Central memory CD8-positive, alpha-beta T cell (primary cell): ENCODE data around the gene RAP1GAP2.

Experiments
- ATAC-seq: fragments of 150-1000 bp; cut with Tn5 transposase; replicated peaks from 2 replicates; pipeline ENCODE4 v1.10.0; 2022; ENCODE audit warnings: mild to moderate bottlenecking, moderate FRiP score, moderate number of reproducible peaks; ENCODE audit not compliant: poor library complexity, severe bottlenecking; ENCODE audit errors: extremely low read depth
- DNase-seq, 2 donors: peaks; one replicate each; pipeline ENCODE4 v3.0.0; 2021; ENCODE audit warnings: low spot score in 2 of 2
- H3K27ac Mint-ChIP-seq: one replicate; pipeline ENCODE4 v1.8.0; 2022; ENCODE audit warnings: low read depth, mild to moderate bottlenecking, moderate library complexity, mixed read lengths
- H3K27me3 Mint-ChIP-seq: one replicate; pipeline ENCODE4 v1.8.0; 2022; ENCODE audit warnings: mixed read lengths
- H3K36me3 Mint-ChIP-seq: one replicate; pipeline ENCODE4 v1.8.0; 2022; ENCODE audit warnings: mild to moderate bottlenecking, moderate library complexity, mixed read lengths; ENCODE audit not compliant: insufficient read depth
- H3K4me1 Mint-ChIP-seq: one replicate; pipeline ENCODE4 v1.8.0; 2022; ENCODE audit warnings: mixed read lengths
- H3K4me3 Mint-ChIP-seq: one replicate; pipeline ENCODE4 v1.8.0; 2022; ENCODE audit warnings: mild to moderate bottlenecking, moderate library complexity, mixed read lengths
- H3K9me3 Mint-ChIP-seq: one replicate; pipeline ENCODE4 v1.8.0; 2022; ENCODE audit warnings: mixed read lengths

The RAP1GAP2 gene

DNA sequence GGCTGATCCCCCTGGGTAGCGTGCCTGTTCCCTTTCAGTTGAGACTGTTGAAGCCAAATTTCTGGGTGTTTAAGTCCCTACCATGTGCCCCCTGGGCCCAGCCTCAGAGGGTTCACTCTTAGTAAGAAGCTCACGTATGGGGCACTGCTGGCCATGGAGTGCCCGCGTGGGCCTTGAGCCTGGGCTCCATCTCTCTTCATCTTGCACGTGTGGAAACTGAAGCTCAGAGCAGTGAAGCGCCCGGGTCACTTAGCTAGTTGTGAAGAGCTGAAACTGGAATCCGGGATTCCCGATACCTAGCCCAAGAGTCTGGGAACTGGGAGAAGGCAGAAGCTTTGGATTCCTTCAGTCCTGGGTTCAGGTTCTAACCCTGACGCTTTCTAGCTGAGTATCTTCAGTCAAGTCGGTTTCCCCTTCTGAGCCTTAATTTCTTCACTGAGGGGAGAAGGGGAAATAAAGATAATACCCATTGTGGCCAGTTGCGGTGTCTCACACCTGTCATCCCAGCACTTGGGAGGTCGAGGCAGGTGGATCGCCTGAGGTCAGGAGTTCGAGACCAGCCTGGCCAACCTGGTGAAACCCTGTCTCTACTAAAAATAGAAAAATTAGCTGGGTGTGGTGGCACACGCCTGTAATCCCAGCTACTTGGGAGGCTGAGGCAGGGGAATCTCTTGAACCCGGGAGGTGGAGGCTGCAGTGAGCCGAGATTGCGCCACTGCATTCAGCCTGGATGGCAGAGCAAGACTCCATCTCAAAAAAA, 163.3 kb downstream of the RAP1GAP2 start:
- Mint-ChIP-seq H3K4me3 (no peak overlapping the region), H3K4me1 (peaks cover 38% of the 10 kb centered on the region), H3K27ac (peak overlapping the region; percentile 65), H3K27me3 (no peaks in the 10 kb centered on the region), H3K36me3 (peaks cover 16% of the 10 kb centered on the region), H3K9me3 (no peaks in the 10 kb centered on the region)
- no peak for ATAC-seq
- peak in 1 of 2 donors; percentile 5 for DNase-seq

DNA sequence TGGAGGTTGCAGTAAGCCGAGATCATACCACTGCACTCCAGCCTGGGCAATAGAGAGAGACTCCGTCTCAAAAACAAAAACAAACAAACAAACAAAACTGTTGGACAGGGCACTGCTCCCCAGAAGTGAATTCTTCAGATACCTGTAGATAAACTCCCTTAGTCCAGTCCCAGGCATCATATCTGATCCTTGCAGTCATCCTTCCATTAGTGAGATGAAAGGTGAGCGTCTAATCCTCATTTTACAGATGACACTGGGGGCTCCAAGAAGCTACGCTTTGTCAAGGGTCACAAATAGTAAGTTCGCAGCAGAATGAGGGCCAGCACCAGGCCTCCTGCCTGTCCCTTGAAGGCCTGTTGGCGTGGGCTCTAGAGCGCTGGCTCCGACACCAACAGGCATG, 165.2 kb downstream of the RAP1GAP2 start:
- Mint-ChIP-seq H3K27me3 (no peaks in the 10 kb centered on the region), H3K4me3 (no peak overlapping the region), H3K27ac (no peak overlapping the region), H3K4me1 (peaks cover 19% of the 10 kb centered on the region), H3K36me3 (peaks cover 27% of the 10 kb centered on the region), H3K9me3 (no peaks in the 10 kb centered on the region)
- ATAC-seq, result no peak
- no peak for DNase-seq

DNA sequence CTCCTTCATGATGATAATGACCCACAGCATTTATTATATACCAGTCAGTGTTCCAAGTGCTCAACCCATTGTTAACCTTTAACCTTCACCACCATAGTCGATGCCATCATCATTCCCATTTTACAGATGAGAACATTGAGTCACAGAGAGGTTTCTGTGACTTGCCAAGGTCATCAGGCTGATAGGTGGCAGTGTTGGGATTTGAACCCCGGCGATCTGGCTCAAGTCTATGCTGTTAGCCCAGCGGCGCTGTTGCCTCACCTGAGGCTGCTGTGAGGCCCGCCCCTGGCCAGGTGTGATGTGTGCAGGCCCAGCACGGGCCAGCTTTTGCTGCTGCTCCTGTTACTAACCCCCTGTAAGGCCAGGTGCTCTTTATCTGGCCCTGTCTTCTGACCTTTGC, 166.0 kb downstream of the RAP1GAP2 start:
- H3K36me3 Mint-ChIP-seq, result peaks cover 32% of the 10 kb centered on the region
- H3K27ac Mint-ChIP-seq, result no peak overlapping the region
- no peak overlapping the region for H3K4me3 Mint-ChIP-seq
- H3K27me3 Mint-ChIP-seq, result no peaks in the 10 kb centered on the region
- ATAC-seq (no peak), DNase-seq (no peak)
- no peaks in the 10 kb centered on the region for H3K9me3 Mint-ChIP-seq
- peaks cover 16% of the 10 kb centered on the region for H3K4me1 Mint-ChIP-seq

GRCh38 chr17:2962729-2963128, 166.5 kb downstream of the RAP1GAP2 start:
- Mint-ChIP-seq H3K27ac (no peak overlapping the region), H3K27me3 (no peaks in the 10 kb centered on the region), H3K9me3 (no peaks in the 10 kb centered on the region), H3K4me3 (no peak overlapping the region), H3K4me1 (peaks cover 13% of the 10 kb centered on the region), H3K36me3 (peaks cover 37% of the 10 kb centered on the region)
- DNase-seq (no peak), ATAC-seq (no peak)

DNA sequence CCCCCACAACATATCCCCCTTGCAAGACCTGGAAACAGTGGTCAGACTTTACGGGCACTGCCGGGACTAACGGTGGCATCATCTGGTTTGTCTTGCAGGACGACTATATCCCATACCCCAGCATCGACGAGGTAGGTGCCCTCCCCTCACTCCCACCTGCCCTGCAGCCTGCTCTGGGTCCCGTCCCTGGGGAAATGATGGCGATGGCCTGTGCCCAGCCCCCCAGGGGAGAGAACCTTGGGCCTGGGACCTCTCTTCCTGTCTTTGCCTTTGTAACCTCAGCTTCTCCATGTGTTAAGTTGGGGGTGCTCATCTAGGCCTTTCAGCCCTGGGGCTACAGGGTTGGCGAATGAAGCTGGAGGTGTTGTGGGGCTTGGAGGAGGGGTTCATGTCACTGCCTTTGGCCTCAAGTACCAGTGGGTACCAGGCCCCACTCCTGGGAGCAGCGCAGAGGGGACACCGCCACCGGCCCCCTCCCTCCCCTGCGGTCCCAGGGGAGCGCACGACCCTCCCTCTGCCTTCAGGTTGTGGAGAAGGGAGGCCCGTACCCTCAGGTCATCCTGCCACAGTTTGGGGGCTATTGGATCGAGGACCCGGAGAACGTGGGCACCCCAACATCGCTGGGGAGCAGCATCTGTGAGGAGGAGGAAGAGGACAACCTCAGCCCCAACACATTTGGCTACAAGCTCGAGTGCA, 167.2 kb downstream of the RAP1GAP2 start:
- H3K36me3 Mint-ChIP-seq, result peaks cover 41% of the 10 kb centered on the region
- H3K27ac Mint-ChIP-seq, result no peak overlapping the region
- DNase-seq (no peak), ATAC-seq (no peak)
- no peaks in the 10 kb centered on the region for H3K27me3 Mint-ChIP-seq
- H3K9me3 Mint-ChIP-seq, result no peaks in the 10 kb centered on the region
- H3K4me1 Mint-ChIP-seq, result peaks cover 6% of the 10 kb centered on the region
- no peak overlapping the region for H3K4me3 Mint-ChIP-seq

- no peak overlapping the region for H3K27ac Mint-ChIP-seq
- DNase-seq (no peak), ATAC-seq (no peak)
- no peaks in the 10 kb centered on the region for H3K9me3 Mint-ChIP-seq
- H3K27me3 Mint-ChIP-seq, result no peaks in the 10 kb centered on the region
- H3K36me3 Mint-ChIP-seq, result peaks cover 38% of the 10 kb centered on the region
- H3K4me1 Mint-ChIP-seq, result peaks cover 5% of the 10 kb centered on the region
- H3K4me3 Mint-ChIP-seq, result no peak overlapping the region
Observed at GRCh38 chr17:2964028-2964356, 167.8 kb downstream of the RAP1GAP2 start.

- H3K9me3 Mint-ChIP-seq, result no peaks in the 10 kb centered on the region
- H3K27me3 Mint-ChIP-seq, result no peaks in the 10 kb centered on the region
- H3K27ac Mint-ChIP-seq, result no peak overlapping the region
- H3K4me3 Mint-ChIP-seq, result no peak overlapping the region
- no peak for DNase-seq
- peaks cover 1% of the 10 kb centered on the region for H3K4me1 Mint-ChIP-seq
- peaks cover 40% of the 10 kb centered on the region for H3K36me3 Mint-ChIP-seq
- ATAC-seq, result no peak
Observed at GRCh38 chr17:2964370-2964769, 168.1 kb downstream of the RAP1GAP2 start.

- H3K27me3 Mint-ChIP-seq, result no peaks in the 10 kb centered on the region
- no peak overlapping the region for H3K27ac Mint-ChIP-seq
- H3K4me1 Mint-ChIP-seq, result no peaks in the 10 kb centered on the region
- no peak overlapping the region for H3K4me3 Mint-ChIP-seq
- H3K36me3 Mint-ChIP-seq, result peaks cover 40% of the 10 kb centered on the region
- DNase-seq (no peak), ATAC-seq (no peak)
- no peaks in the 10 kb centered on the region for H3K9me3 Mint-ChIP-seq
Observed at GRCh38 chr17:2964831-2965230, 168.6 kb downstream of the RAP1GAP2 start.

DNA sequence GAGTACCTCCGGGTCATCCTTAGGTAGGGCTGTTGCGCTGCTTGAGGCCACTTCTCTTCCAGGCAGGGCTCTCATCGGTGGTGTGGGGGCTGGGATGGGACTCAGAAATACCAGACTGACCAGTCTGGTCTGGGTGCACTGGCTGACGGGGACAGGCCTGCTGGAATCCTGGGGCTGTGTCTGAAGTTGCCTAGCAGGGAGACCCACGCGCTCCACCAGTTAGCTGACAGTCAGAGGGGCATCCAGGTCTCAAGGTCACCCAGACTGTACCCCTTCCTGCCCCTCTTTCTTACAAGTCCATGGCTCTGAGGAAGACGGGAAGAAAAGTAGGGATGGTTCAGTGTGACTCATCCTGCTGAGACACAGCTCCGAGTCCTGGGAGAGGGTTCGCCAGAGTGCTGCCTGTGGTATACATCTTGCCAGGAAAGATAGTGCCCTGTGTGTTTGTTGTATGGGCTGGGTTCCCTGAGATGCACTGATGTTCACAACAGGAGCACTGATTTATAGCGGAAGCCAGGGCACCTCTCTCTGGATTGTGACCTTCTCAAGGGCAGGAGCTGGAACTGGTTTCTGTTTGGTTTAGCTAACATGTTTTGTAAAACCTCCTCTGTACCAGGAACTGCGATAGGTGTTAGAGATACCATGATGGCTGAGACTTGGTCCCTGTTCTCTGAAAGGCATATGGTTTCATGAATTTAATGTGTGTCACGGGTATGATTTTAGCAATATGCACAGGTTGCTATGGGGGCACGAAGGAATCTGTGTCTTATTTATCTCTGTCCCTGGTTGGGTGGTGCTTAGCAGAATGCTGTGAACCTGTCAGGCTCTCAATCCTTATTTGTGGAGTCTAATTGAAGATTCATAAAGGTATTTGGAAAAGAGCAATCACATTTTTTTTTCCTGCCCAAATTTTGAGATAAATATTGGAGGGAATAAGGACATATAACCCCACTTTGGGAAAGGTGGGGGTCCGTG, 169.7 kb downstream of the RAP1GAP2 start:
- H3K9me3 Mint-ChIP-seq, result no peaks in the 10 kb centered on the region
- ATAC-seq, result no peak
- DNase-seq, result no peak

DNA sequence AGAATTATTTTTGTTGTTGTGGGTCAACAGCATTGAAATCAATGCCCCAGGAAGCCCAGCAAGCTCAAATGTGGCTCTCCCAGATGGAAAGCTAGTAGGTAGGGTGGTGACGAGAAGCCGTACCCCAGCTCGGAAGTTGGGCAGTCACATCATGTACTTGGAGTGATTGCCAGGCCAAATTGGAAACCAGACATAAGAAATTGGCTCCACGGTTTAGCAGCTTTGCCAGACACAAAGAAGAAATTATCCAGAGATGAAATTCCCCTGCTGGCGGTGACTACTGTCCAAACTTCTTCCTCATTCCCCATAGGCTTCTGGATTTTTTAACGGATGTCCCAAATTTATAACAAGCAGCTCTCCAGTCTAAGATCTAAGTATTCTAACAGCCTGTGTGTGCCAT, 171.3 kb downstream of the RAP1GAP2 start:
- Mint-ChIP-seq H3K36me3 (peaks cover 36% of the 10 kb centered on the region), H3K9me3 (no peaks in the 10 kb centered on the region), H3K27ac (no peak overlapping the region), H3K4me3 (no peak overlapping the region), H3K4me1 (no peaks in the 10 kb centered on the region), H3K27me3 (no peaks in the 10 kb centered on the region)
- no peak for ATAC-seq
- DNase-seq, result no peak

More for the DNA sequence above, 169.7 kb downstream of the RAP1GAP2 start:
- Mint-ChIP-seq H3K4me3 (no peak overlapping the region), H3K36me3 (peaks cover 39% of the 10 kb centered on the region), H3K4me1 (no peaks in the 10 kb centered on the region), H3K27me3 (no peaks in the 10 kb centered on the region), H3K27ac (no peak overlapping the region)

DNA sequence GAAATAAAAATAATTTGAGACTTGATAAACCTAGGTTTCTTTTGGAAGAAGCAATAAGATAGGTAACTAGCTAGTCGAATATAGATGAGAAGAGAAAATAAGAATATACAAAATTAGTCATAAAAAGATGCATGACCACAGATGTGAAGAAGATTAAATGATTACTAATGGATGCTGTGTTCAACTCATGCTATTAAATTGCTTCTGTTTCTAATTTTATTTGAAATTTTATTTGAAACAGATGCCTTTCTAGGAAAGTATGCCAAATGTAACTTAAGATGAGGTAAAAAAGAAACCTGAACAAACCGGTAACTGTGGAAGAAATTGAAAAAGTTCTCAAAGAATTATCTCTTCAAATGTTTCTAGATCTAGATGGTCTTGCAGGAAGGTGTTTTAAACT, 175.6 kb downstream of the RAP1GAP2 start:
- Mint-ChIP-seq H3K36me3 (peaks cover 39% of the 10 kb centered on the region), H3K27me3 (no peaks in the 10 kb centered on the region), H3K9me3 (no peaks in the 10 kb centered on the region), H3K27ac (peak overlapping the region; percentile 57), H3K4me3 (no peak overlapping the region), H3K4me1 (peaks cover 6% of the 10 kb centered on the region)
- ATAC-seq (no peak), DNase-seq (no peak)

GRCh38 chr17:2972749-2973148, 176.5 kb downstream of the RAP1GAP2 start:
- no peak overlapping the region for H3K27ac Mint-ChIP-seq
- H3K4me3 Mint-ChIP-seq, result no peak overlapping the region
- DNase-seq (no peak), ATAC-seq (no peak)
- H3K27me3 Mint-ChIP-seq, result no peaks in the 10 kb centered on the region
- no peaks in the 10 kb centered on the region for H3K9me3 Mint-ChIP-seq
- peaks cover 33% of the 10 kb centered on the region for H3K36me3 Mint-ChIP-seq
- H3K4me1 Mint-ChIP-seq, result peaks cover 6% of the 10 kb centered on the region
